GM19238 (cell line): ENCODE data around the gene SCGB1C1.
"Not testable (repeated sequence)": the region's sequence is repeated elsewhere in the genome, so short reads cannot be mapped to it uniquely, and the experiment has no call there.

Experiments
- DNase-seq: peaks from one replicate; pipeline ENCODE4 v3.0.0; 2011; ENCODE audit warnings: low spot score; ENCODE audit not compliant: insufficient read length

The SCGB1C1 gene

DNA sequence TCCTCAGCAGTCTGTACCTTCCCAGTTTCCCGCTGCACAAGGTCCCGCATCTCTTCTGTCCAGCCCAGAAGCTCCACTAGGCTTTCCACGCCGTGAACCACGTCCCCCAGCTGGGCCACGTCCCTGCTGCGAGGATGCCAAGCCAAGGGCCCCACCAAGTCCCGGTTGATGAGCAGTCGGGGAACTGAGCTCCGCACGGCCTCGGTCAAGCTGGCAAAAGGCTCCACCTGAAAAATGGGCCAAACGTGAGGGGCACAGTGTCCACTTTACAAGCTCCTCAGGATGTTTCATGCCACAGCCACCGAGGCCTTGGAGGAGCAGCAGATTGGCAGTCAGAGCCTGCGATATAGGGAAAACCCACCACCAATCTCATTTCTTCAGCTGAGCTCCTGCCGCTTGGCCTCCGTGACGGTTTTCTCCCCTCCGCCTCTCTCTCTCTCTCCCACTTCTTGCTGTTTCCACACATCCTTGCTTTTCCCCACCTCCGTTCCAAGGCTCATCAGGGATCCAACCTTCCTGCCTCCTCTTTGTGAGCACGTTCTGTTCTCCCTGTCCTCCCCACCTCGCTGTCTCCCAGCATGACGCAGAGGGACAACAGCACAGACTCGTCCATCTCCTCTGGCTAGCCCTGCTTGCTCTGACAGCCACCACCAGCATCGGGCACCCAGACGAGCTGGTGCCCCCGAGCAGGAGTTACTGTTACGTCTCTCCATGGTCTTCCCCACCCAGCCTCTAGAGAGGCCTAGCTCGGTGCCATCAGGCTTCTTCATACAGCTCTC lies 26.1 kb downstream of the SCGB1C1 start:
- no peak for DNase-seq

DNA sequence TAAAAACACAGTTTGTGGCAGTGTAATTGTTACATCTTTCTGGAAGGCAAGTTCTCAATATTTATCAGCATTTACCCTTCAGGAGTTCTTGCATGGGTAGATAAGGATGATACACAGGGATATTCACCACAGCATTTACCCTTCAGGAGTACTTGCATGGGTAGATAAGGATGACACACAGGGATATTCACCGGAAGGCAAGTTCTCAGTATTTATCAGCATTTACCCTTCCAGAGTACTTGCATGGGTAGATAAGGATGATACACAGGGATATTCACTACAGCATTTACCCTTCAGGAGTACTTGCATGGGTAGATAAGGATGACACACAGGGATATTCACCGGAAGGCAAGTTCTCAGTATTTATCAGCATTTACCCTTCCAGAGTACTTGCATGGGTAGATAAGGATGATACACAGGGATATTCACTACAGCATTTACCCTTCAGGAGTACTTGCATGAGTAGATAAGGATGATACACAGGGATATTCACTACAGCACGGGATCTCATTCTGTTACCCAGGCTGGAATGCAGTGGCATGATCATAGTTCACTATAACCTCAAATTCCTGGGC lies 27.9 kb downstream of the SCGB1C1 start:
- DNase-seq, result not testable (repeated sequence)

DNA sequence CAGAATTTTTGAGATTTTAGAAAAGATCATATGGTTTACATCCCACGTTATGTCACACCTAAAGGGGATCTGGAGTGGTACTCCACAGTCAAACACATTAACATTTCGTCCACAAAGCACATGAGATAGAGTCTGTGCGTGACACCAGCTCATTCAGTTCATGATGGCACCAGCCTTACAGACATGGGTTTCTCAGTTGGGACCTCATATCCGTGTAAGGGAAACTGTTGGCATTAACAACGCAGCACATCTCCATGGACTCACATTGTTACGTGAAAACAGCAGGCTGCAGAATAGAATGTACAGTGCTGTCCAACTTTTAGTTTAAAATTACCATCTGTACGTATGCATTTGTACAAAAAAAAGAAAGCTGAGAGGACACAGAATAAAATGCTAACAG lies 28.7 kb downstream of the SCGB1C1 start:
- no peak for DNase-seq

DNA sequence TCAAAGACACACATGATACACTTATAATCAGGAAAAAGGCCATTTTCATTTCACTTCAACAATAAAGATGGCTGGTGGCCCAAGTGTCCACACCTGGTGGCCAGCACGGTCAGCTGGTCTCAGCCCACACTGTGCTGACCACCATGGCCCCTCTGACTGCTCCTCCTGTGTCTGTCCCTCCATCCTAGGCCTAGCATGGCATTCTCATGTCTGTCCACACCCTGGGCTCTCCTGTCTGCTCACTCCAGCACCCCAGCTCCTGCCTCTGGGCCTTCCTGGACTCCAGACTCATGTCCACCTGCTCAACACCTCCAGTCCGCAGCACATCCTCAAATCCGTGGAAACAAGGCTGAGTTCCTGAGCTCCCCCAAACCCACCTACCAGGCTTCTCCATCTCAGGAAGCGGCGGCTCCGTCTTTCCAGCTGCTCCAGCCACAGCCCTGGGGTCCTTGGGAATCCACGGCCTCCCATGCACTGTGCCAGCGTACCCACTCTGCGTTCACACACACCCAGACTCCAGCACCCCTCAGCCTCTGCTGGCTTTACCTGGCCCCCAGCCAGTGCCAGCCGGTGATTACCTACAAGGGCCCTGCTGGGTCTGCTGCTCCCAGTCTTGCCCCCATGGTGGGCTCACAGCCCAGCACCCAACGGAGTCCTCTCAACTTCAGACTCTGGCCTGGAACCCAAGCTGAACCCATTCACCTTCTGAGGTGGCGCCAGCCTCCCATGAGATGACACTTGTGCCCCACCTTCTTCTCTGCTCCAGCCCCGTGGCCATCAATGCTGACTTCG lies 29.3 kb downstream of the SCGB1C1 start:
- no peak for DNase-seq

DNA sequence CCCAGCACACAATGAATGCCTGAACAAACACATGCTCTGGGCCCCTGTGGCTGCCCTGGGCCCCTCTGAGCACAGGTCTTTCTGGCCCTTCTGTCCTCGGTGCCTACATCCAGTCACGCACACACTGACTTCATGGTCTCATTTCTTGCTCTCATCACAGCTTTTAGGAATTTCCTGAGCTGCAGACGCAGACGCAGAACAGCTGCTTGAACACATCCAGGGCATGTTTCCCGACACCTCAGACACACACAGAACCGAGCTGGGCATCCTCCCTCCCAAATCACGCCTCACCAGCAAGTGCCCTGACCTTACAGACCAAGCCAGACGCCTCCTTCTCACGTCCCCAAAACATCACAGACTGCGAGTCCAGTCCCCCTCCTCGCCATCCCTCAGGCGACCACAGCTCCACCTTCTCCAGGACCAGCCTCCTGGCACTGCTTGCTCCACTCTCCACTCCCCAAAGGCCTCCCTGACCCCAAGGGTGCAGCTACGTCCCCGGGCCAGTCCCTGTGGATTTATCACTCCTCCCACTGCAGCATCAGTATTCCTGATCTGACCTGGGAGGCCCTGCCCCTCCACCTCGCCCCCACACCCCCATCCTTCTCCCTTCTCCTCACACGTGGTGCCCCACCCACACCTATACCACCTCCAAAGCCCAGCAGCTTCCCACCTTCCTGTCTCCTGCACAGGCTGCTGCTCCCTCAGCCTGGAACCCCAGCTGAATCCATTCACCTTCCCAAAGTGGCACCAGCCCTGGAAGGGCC lies 30.3 kb downstream of the SCGB1C1 start:
- no peak for DNase-seq

DNA sequence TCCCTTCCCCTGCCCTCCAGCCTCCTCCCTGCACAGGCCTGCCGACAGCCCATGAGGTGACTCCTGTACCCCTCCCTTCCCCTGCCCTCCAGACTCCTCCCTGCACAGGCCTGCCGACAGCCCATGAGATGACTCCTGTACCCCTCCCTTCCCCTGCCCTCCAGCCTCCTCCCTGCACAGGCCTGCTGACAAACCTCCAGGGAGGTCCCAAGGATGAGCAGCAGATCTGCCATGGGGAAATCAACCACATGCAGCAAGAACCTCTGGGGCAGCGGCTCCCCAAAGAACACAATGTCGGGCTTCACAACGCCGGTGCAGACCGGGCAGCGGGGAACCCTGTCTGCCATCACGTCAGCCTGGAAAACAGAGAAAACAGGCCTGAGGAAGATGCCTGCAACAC lies 31.0 kb downstream of the SCGB1C1 start:
- DNase-seq, result no peak

DNA sequence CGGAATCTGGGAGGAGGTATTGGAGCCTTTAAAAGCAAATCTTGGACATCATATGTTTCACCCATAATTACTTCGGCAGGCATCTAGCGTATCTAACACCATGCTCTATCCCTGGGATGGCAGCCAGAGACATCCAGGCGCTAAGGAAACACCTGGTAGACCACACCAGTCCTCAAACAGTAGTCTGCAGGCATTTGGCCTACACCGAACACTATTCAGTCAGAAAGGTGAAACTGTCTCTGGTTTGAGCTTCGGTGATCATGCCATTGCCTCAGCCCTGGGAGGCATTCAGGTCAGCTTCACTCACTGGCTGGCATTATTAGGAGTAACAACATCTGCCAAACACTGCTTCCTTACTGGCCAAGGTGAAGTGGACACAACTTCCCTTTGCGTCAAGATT lies 31.5 kb downstream of the SCGB1C1 start:
- DNase-seq, result no peak

DNA sequence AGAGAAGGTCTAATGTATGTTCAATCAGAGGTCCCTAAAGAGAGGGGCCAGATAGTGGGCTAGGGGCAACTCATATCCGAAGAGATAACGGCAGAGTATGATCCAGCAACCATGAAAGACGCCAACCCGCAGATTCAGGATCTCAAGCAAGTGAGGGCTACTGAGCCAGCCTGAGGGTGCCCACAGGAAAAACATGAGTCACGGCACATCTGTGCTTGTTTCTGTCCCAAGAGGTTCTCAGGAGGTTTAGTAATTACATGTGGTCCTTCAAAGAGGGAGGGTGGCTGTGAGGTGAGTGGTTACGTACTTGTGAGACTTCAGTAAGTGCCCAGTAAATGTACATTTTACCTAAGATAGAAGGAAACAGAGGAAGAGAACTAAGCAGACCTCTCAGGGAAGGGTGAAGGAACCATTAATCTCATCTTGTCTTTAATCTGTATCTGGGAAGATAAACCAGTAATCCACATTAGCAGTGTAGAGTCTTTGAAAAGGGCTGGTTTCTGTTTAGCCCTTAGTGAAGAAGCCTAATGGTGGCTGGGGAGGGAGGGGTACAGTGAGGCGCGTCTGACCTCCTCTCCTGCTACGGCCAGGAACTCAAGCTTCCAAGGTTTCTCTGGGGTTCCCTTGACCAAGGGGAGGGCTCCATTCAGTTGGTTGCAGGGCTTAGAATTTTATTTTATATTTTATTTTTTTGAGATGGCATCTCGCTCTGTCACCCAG lies 33.0 kb downstream of the SCGB1C1 start:
- no peak for DNase-seq

DNA sequence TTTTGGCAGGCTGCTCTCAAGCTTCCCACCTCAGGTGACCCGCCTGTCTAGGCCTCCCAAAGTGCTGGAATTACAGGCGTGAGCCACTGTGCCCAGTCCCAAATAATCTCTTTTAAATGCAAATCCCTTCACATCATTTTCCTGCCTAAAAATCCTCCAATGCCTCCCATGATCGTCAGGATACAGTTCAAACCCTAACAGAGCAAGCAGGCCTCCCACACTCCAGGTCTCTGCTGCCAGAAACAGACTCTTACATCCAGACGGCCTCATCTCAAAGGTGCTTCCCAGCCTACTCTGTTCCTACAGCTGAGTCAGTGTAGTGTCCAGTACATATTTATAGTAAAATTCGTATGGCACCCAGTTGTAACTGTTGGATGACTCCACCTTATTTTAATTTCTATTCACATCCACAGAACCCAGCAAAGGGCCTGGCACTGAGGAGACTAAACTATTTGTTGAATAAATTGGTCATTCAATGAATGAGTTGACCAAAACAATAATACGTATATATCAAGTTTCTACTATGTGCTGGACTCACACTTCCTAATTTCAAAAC lies 35.0 kb downstream of the SCGB1C1 start:
- DNase-seq, result no peak

DNA sequence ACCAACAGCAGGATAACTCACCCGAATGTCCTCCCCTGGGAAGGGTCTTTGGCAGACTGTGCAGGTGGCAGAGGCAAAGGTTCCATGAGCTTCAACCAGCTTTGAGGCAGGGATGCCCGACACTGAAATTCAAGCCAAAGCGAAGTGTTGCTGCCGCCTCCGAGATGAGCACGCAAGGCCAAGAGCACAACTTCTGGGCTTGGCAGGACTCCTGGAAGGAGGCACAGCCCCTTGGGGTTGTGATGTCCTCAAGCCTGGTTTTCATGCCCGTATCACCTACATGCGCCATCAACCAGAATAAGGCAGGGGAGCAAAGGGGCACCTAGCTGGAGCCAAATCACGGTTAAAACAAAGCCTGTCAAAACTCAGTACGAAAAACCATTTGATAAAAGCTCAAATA lies 37.6 kb downstream of the SCGB1C1 start:
- DNase-seq, result no peak

DNA sequence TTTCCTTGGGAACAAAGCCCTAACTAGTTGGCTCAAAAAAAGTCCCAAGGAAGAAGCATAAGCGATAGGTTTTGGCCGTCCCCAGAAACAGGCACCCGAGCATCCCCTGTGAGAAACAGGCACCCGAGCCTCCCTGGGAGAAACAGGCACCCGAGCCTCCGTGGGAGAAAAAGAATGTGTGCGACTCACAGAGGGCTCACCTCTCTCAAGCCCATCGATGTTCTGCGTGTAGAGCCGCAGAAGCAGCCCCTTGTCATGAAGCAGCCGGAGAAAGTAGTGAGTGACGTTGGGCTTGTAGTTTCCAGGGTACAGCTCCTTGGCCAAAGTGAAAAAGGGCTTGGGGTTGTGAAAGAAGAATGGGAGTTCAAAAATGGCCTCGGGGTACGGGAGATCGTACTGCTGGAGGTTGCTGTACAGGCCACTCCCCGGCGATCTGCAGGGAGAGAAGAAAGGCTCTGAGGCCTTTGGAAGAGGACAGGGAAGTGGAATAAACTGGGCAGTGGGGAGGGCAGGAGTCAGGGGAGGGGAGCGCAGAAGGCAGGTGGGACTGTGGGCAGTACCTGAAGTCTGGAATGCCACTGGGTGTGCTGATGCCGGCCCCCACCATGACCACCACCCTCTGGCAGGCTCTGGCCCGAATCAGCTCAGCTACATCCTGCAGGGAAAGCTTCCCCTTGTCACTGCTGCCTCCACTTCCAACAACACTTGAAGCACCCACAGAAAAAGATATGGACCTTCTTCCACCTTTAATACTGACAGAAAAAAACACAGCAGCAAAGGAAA lies 40.1 kb downstream of the SCGB1C1 start:
- DNase-seq, result no peak

DNA sequence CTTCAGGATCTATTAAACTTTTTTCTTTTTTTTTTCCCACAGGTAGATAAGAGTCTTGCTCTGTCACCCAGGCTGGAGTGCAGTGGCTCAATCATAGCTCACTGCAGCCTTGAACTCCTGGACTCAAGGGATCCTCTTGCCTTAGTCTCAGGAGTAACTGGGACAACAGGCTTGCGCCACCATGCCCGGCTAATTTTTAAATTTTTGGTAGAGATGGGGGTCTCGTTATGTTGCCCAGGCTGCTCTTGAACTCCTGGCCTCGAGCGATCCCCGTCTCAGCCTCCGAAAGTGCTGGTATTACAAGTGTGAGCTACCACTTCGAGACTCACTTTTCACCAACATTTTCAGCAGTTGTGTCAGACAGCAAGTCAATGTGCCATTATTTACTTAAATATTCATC lies 42.3 kb downstream of the SCGB1C1 start:
- DNase-seq, result no peak

DNA sequence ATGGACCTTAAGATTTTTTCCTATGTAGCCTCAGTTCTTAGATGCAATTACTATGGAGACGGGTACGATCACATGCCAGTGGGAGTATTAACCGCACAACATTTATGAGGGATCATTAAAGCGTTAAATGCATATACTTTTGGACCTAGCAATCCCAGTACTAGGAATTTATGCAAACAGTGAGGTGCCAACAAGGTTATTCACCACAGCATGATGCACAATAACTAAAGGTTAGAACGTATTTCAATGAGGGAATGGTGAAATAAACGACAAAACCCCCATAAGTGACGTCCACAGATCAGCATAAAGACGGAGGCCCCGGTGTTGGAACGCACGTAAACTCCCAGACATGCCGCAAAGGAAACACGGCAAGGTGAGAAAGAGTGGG lies 42.7 kb downstream of the SCGB1C1 start:
- DNase-seq, result no peak

DNA sequence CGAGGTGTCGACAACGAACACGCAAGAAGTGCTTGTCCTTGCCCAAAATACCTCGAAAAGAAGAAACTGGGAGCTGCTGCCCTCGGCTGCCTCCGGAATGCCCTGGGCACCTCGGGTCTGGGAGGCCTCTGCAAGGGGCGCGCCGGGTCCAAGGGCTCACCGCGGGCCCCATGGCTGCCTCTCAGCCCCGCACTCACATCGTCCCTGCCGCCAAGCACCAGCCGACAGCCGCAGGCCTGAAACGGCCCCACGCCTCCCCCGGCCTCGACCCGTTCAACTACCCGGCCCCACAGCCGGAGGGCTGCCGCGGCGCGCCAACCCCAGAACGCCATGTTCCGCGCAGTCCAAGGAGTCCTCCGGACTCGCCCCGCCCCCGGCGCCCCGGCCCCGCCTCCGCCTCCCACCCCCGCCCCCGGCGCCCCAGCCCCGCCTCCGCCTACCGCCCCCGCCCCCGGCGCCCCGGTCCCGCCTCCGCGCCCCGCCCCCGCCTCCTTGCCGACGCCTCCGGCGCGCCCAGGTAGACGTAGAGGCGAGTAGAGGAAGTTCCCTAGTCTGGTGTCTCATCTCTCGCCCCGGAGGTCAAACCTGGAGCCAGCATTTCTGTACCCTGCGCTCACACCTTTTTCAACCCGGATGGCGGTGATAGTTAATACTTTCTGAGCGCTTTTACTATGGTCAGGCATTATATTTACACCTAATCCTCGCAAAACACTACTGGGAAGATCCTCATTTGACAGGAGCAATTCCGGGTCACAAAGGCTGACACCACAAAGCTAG lies 43.3 kb downstream of the SCGB1C1 start, which contains the start of gene SIRT3:
SIRT3 (minus strand) TSS at position 346 of the 777 bp plus-strand sequence; CDS start at position 332, 14 bp downstream.
- DNase-seq, result peak; percentile 96

DNA sequence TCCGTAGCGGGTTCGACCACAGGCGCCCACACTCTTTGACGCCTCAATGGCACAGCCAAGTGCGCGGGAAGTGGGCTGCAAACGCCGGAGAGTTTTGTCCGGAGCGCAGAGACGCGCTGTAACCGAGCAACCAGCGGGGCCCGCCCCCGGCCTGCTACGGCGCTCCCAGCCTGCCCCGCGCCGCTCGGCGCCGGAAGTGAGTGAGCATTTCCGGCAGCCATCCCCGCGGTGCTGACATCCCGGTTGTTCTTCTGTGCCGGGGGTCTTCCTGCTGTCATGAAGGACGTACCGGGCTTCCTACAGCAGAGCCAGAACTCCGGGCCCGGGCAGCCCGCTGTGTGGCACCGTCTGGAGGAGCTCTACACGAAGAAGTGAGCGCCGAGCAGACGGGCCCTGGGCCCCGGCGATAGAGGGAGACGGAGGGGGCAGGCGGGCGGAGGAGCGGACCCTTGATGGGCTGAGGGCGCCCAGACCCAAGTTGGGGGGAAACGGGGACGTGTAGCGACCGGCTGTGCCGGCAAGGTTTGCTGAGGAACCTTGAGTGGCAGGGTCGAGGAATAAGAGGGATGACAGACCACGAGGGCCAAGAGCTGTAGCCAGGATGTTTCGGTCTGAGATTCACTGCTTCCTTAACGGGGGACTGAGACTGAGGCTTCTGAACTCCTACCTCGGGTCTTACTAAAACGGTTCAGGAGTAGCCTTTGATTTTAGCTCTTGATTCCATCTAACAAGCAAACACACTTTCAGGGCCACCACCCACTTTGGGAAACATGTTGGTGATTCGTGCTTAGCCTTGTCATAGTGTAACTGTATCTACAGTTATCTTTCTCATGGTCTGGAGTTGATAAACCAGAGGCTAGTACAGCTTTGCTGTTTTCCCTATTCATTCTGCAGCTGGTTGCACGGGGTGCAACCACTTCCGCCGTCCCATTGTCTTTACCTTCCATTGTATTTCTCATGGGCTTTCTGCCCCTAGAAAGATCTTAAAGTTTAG lies 44.2 kb downstream of the SCGB1C1 start, which contains the start of gene PSMD13:
PSMD13 (plus strand) TSS at position 203 of the 994 bp plus-strand sequence; CDS start at position 277, 74 bp downstream.
- peak; percentile 93 for DNase-seq

DNA sequence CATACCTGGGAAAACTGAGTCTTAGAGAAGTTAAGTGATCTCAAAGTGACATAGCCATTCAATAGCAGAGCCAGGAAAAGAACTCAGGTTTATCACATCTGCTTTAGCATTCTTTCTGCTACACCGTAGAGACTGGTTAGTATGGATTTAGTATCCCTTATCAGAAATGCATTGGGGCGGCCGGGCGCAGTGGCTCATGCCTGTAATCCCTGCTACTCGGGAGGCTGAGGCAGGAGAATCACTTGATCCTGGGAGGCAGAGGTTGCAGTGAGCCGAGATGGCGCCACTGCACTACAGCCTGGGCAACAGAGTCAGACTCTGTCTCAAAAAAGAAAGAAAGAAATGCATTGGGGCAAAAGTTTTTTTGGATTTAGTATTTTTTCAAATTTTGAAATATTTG lies 45.5 kb downstream of the SCGB1C1 start:
- not testable (repeated sequence) for DNase-seq

DNA sequence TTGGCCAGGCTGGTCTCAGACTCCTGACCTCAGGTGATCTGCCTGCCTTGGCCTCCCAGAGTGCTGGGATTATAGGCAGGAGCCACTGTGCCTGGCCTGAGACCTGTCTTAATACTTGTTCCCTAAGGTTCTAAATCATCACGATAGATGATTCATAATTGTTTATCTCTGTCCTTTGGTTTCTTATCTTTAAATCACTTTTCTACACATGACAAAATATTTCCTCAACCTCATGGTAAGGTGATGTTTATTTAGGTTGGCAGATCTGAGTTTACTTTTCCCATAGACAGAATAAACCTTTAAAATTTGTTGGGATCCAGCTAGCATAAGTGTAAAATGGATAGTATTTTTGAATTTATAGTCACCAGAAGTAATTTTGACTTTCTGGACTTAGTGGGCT lies 47.4 kb downstream of the SCGB1C1 start:
- no peak for DNase-seq

DNA sequence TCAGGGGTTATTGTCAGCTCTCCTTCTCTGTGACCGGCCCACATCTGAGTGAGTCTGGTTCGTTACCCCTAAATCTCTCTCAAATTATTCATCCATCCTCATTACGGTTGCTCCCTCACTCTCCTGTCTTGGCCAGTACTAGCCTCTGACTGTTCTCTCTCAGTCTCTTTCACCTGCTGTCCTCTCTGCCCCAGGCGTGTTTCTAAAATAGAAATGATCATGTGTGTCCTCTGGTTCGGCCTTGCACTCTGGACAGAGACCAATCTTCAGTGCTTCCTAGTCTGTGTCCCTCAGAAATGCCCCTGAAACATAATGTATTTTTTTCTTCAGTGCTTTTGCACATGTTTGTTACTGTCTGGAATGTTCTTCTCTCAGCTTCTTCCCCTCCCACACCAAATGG lies 48.8 kb downstream of the SCGB1C1 start:
- DNase-seq, result no peak
